GM12892 (cell line): ENCODE results near the gene CNTN4.

Experiments used
- POLR2A ChIP-seq: IDR thresholded peaks from 2 replicates; pipeline ENCODE4 v1.6.1; 2011; ENCODE audit warnings: low read depth, low read length, control low read depth
- POLR2AphosphoS5 ChIP-seq: IDR thresholded peaks from 2 replicates; pipeline ENCODE4 v1.6.1; 2011; ENCODE audit warnings: low read depth, low read length, control low read depth
- TAF1 ChIP-seq: IDR thresholded peaks from 2 replicates; pipeline ENCODE4 v1.6.1; 2011; ENCODE audit warnings: low read depth, mild to moderate bottlenecking, control low read depth, low read length, borderline replicate concordance

GRCh38 chr3:2536575-2536974, 437.9 kb downstream of the CNTN4 start:
- TF ChIP-seq POLR2A (no peak), POLR2AphosphoS5 (no peak), TAF1 (no peak)
